ENCODE measurements around the gene RNF183.

GRCh38 chr9:113302792-113303418 is at the start of gene RNF183:
- TF ChIP-seq REST (IDR thresholded peaks at IDR 0.05; ENCODE audit: low read depth, low read length) (no peak), CTCF (IDR thresholded peaks at IDR 0.05) (no peak), SMC3 (IDR thresholded peaks at IDR 0.05; ENCODE audit: low read depth, low read length) (no peak), EP300 (IDR thresholded peaks at IDR 0.05; ENCODE audit: borderline replicate concordance in 1 of 2, low read depth in 1 of 2, low read length in 1 of 2) (no peak), RAD21 (IDR thresholded peaks at IDR 0.05; ENCODE audit: low read length) (no peak), YY1 (IDR thresholded peaks at IDR 0.05; ENCODE audit: low read depth) (no peak), TCF12 (IDR thresholded peaks at IDR 0.05) (no peak), MAX (IDR thresholded peaks at IDR 0.05; ENCODE audit: low read depth) (no peak), NFIC (IDR thresholded peaks at IDR 0.05; ENCODE audit: borderline replicate concordance) (no peak), NRF1 (IDR thresholded peaks at IDR 0.05; ENCODE audit: low read depth, low read length) (no peak), USF2 (IDR thresholded peaks at IDR 0.05; ENCODE audit: borderline replicate concordance, low read depth, low read length) (no peak), TAF1 (IDR thresholded peaks at IDR 0.05; ENCODE audit: borderline replicate concordance, low read depth, low read length) (no peak)

All from SK-N-SH (cell line).